Mammary epithelial cell (primary cell): ENCODE measurements around the gene NCKAP1.

Source experiments
- EZH2 ChIP-seq: IDR thresholded peaks from 2 replicates; pipeline ENCODE4 v1.6.1; 2012; ENCODE audit warnings: low read length, inconsistent platforms, borderline replicate concordance
- TF ChIP-seq, protein P1 (sequence below), 2 donors: IDR thresholded peaks in 1 of 2; conservative IDR thresholded peaks in 1 of 2; 2 replicates each; pipeline ENCODE4 v1.5.1; 2011 to 2012; ENCODE audit warnings: inconsistent platforms in 2 of 2, low read length in 2 of 2, mild to moderate bottlenecking in 2 of 2, control low read depth in 1 of 2, low read depth in 1 of 2; ENCODE audit not compliant: insufficient read depth in 1 of 2; ENCODE audit errors: extremely low read depth in 1 of 2

GRCh38 chr2:183025993-183026392 lies 12.3 kb downstream of the NCKAP1 start:
- no peak for TF ChIP-seq EZH2
- TF ChIP-seq, protein P1, sequence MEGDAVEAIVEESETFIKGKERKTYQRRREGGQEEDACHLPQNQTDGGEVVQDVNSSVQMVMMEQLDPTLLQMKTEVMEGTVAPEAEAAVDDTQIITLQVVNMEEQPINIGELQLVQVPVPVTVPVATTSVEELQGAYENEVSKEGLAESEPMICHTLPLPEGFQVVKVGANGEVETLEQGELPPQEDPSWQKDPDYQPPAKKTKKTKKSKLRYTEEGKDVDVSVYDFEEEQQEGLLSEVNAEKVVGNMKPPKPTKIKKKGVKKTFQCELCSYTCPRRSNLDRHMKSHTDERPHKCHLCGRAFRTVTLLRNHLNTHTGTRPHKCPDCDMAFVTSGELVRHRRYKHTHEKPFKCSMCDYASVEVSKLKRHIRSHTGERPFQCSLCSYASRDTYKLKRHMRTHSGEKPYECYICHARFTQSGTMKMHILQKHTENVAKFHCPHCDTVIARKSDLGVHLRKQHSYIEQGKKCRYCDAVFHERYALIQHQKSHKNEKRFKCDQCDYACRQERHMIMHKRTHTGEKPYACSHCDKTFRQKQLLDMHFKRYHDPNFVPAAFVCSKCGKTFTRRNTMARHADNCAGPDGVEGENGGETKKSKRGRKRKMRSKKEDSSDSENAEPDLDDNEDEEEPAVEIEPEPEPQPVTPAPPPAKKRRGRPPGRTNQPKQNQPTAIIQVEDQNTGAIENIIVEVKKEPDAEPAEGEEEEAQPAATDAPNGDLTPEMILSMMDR (conservative IDR thresholded peaks at IDR 0.05 in 1 of 2, IDR thresholded peaks at IDR 0.05 in 1 of 2; ENCODE audit: extremely low read depth in 1 of 2, insufficient read depth in 1 of 2, low read depth in 1 of 2, low read length in 2 of 2): no peak
